ENCODE data around the gene SLC25A33.

- TF ChIP-seq POLR2A (IDR thresholded peaks at IDR 0.05; ENCODE audit: low read depth, low read length) (no peak), POLR2AphosphoS5 (IDR thresholded peaks at IDR 0.05; ENCODE audit: low read depth, low read length) (no peak), POU2F2 (IDR thresholded peaks at IDR 0.05; ENCODE audit: low read depth, low read length) (no peak)
Observed at GRCh38 chr1:9558271-9558945, 19.1 kb downstream of the SLC25A33 start.

Data from GM12891 (cell line).